ENCODE data around the gene SLC37A2. TPM values are rescaled to one million over a fixed set of nuclear protein-coding genes. Genes with fewer than 3 reads are reported as not detected.

Gene SLC37A2
- total RNA-seq, 5 donors from 2014 or later (not counting 1 experiment from before 2014, with no cell fraction given), result 0.14 to 1.5 (median 1.1) TPM

- H3K4me3 ChIP-seq (ENCODE audit: control insufficient read depth in 1 of 2, extremely low read depth in 1 of 2, low read length in 1 of 2), result no peak overlapping the region
- Mint-ChIP-seq H3K4me3 (no peak overlapping the region), H3K36me3 (peaks cover 5% of the 10 kb centered on the region), H3K9me3 (peaks cover 0 to 2% (median 0%) of the 10 kb centered on the region in 3 donors), H3K27me3 (peaks cover 2 to 6% of the 10 kb centered on the region in 2 donors), H3K27ac (no peak overlapping the region), H3K4me1 (no peaks in the 10 kb centered on the region)
- WGBS (ENCODE audit: insufficient coverage), result no CpG with 5 or more reads among the region's 5 CpGs
- H3K27ac ChIP-seq (ENCODE audit: low read length), result no peak overlapping the region
- H3K4me1 ChIP-seq (ENCODE audit: control insufficient read depth in 1 of 2, extremely low read depth in 1 of 2, insufficient read depth in 2 of 2, low read length in 2 of 2), result no peaks in the 10 kb centered on the region
- ChIA-PET POLR2A (no interaction called here), CTCF (no interaction called here)
- DNase-seq (no peak), ATAC-seq (replicated peaks in 1 of 4) (no peak)
- no peaks in the 10 kb centered on the region for H3K36me3 ChIP-seq (ENCODE audit: control insufficient read depth in 2 of 2, extremely low read depth in 1 of 2, insufficient read depth in 1 of 2, low read length in 1 of 2)
- no peaks in the 10 kb centered on the region for H3K9me3 ChIP-seq
- peaks cover 0 to 4% of the 10 kb centered on the region in 2 experiments for H3K27me3 ChIP-seq (replicated peaks in 1 of 2; ENCODE audit: control insufficient read depth in 2 of 2, extremely low read depth in 1 of 2, insufficient read depth in 2 of 2, low read length in 1 of 2)
Observed at GRCh38 chr11:125056931-125057692, 6.0 kb upstream of the SLC37A2 start.

GRCh38 chr11:125057693-125058016, 5.5 kb upstream of the SLC37A2 start:
- Mint-ChIP-seq H3K9me3 (peaks cover 0 to 2% (median 0%) of the 10 kb centered on the region in 3 donors), H3K36me3 (peaks cover 2% of the 10 kb centered on the region), H3K27me3 (peaks cover 6 to 11% of the 10 kb centered on the region in 2 donors), H3K4me1 (peaks cover 0 to 2% (median 2%) of the 10 kb centered on the region in 3 donors), H3K4me3 (no peak overlapping the region), H3K27ac (no peak overlapping the region)
- WGBS (ENCODE audit: insufficient coverage), result 97% methylated on average over 3 of the region's 5 CpGs
- no peak for DNase-seq
- ChIA-PET POLR2A (no interaction called here), CTCF (no interaction called here)
- H3K36me3 ChIP-seq (ENCODE audit: control insufficient read depth in 2 of 2, extremely low read depth in 1 of 2, insufficient read depth in 1 of 2, low read length in 1 of 2), result no peaks in the 10 kb centered on the region
- no peak for ATAC-seq (replicated peaks in 1 of 4)
- H3K27me3 ChIP-seq (replicated peaks in 1 of 2; ENCODE audit: control insufficient read depth in 2 of 2, extremely low read depth in 1 of 2, insufficient read depth in 2 of 2, low read length in 1 of 2), result peaks cover 3 to 6% of the 10 kb centered on the region in 2 experiments
- H3K9me3 ChIP-seq, result no peaks in the 10 kb centered on the region
- peaks cover 0 to 3% of the 10 kb centered on the region in 2 experiments for H3K4me1 ChIP-seq (ENCODE audit: control insufficient read depth in 1 of 2, extremely low read depth in 1 of 2, insufficient read depth in 2 of 2, low read length in 2 of 2)
- no peak overlapping the region for H3K4me3 ChIP-seq (ENCODE audit: control insufficient read depth in 1 of 2, extremely low read depth in 1 of 2, low read length in 1 of 2)
- H3K27ac ChIP-seq (ENCODE audit: low read length), result no peak overlapping the region

GRCh38 chr11:125061281-125061680, 1.8 kb upstream of the SLC37A2 start:
- peak overlapping the region in 2 of 3 donors; percentile 25 to 26 for H3K4me3 Mint-ChIP-seq
- WGBS (ENCODE audit: insufficient coverage), result 80% methylated on average over 4 of the region's 4 CpGs
- H3K27ac ChIP-seq (ENCODE audit: low read length), result no peak overlapping the region
- no peaks in the 10 kb centered on the region for H3K36me3 Mint-ChIP-seq
- H3K4me3 ChIP-seq (ENCODE audit: control insufficient read depth in 1 of 2, extremely low read depth in 1 of 2, low read length in 1 of 2), result no peak overlapping the region
- POLR2A ChIA-PET, result interaction anchor here in 1 of 2 donors (0.5 kb wide), 1 partner anchor 20 kb away, joined by 3 read pairs; no protein-coding TSS in a partner anchor
- peaks cover 5 to 15% (median 7%) of the 10 kb centered on the region in 3 donors for H3K4me1 Mint-ChIP-seq
- no peaks in the 10 kb centered on the region for H3K9me3 Mint-ChIP-seq
- H3K27me3 Mint-ChIP-seq, result peaks cover 26 to 38% of the 10 kb centered on the region in 2 donors
- H3K27me3 ChIP-seq (replicated peaks in 1 of 2; ENCODE audit: control insufficient read depth in 2 of 2, extremely low read depth in 1 of 2, insufficient read depth in 2 of 2, low read length in 1 of 2), result peaks cover 6 to 19% of the 10 kb centered on the region in 2 experiments
- ATAC-seq (replicated peaks in 1 of 4) (no peak), DNase-seq (peak in 1 of 35 experiments; percentile 9)
- CTCF ChIA-PET, result no interaction called here
- H3K4me1 ChIP-seq (ENCODE audit: control insufficient read depth in 1 of 2, extremely low read depth in 1 of 2, insufficient read depth in 2 of 2, low read length in 2 of 2), result peaks cover 0 to 16% of the 10 kb centered on the region in 2 experiments
- no peak overlapping the region for H3K27ac Mint-ChIP-seq
- H3K36me3 ChIP-seq (ENCODE audit: control insufficient read depth in 2 of 2, extremely low read depth in 1 of 2, insufficient read depth in 1 of 2, low read length in 1 of 2), result no peaks in the 10 kb centered on the region
- no peaks in the 10 kb centered on the region for H3K9me3 ChIP-seq

GRCh38 chr11:125062218-125062930, 731 bp upstream of the SLC37A2 start:
- peak overlapping the region; percentile 64 to 65 for H3K4me3 ChIP-seq (ENCODE audit: control insufficient read depth in 1 of 2, extremely low read depth in 1 of 2, low read length in 1 of 2)
- DNase-seq, result no peak
- WGBS (ENCODE audit: insufficient coverage), result 0% methylated on average over 2 of the region's 19 CpGs
- CTCF ChIA-PET, result no interaction called here
- Mint-ChIP-seq H3K4me3 (peak overlapping the region; percentile 81 to 84 (median 82)), H3K9me3 (no peaks in the 10 kb centered on the region), H3K27me3 (peaks cover 31 to 41% of the 10 kb centered on the region in 2 donors), H3K36me3 (no peaks in the 10 kb centered on the region), H3K4me1 (peaks cover 5 to 15% (median 7%) of the 10 kb centered on the region in 3 donors), H3K27ac (no peak overlapping the region)
- H3K27ac ChIP-seq (ENCODE audit: low read length), result no peak overlapping the region
- no peaks in the 10 kb centered on the region for H3K9me3 ChIP-seq
- peak in 2 of 4 experiments; percentile 20 to 21 for ATAC-seq (replicated peaks in 1 of 4)
- no peaks in the 10 kb centered on the region for H3K36me3 ChIP-seq (ENCODE audit: control insufficient read depth in 2 of 2, extremely low read depth in 1 of 2, insufficient read depth in 1 of 2, low read length in 1 of 2)
- peaks cover 0 to 16% of the 10 kb centered on the region in 2 experiments for H3K4me1 ChIP-seq (ENCODE audit: control insufficient read depth in 1 of 2, extremely low read depth in 1 of 2, insufficient read depth in 2 of 2, low read length in 2 of 2)
- peaks cover 6 to 22% of the 10 kb centered on the region in 2 experiments for H3K27me3 ChIP-seq (replicated peaks in 1 of 2; ENCODE audit: control insufficient read depth in 2 of 2, extremely low read depth in 1 of 2, insufficient read depth in 2 of 2, low read length in 1 of 2)
- POLR2A ChIA-PET, result no interaction called here

GRCh38 chr11:125063429-125064043, 431 bp downstream of the SLC37A2 start:
- Histone ChIP-seq H3K4me1 (ENCODE audit: control insufficient read depth in 1 of 2, extremely low read depth in 1 of 2, insufficient read depth in 2 of 2, low read length in 2 of 2) (peaks cover 0 to 16% of the 10 kb centered on the region in 2 experiments), H3K36me3 (ENCODE audit: control insufficient read depth in 2 of 2, extremely low read depth in 1 of 2, insufficient read depth in 1 of 2, low read length in 1 of 2) (no peaks in the 10 kb centered on the region), H3K27ac (ENCODE audit: low read length) (no peak overlapping the region), H3K4me3 (ENCODE audit: control insufficient read depth in 1 of 2, extremely low read depth in 1 of 2, low read length in 1 of 2) (peak overlapping the region; percentile 44 to 65), H3K9me3 (no peaks in the 10 kb centered on the region), H3K27me3 (replicated peaks in 1 of 2; ENCODE audit: control insufficient read depth in 2 of 2, extremely low read depth in 1 of 2, insufficient read depth in 2 of 2, low read length in 1 of 2) (peaks cover 6 to 22% of the 10 kb centered on the region in 2 experiments)
- Mint-ChIP-seq H3K9me3 (no peaks in the 10 kb centered on the region), H3K4me1 (peaks cover 5 to 15% (median 7%) of the 10 kb centered on the region in 3 donors), H3K36me3 (no peaks in the 10 kb centered on the region), H3K27ac (no peak overlapping the region), H3K27me3 (peaks cover 40 to 49% of the 10 kb centered on the region in 2 donors), H3K4me3 (peak overlapping the region; percentile 63 to 84 (median 82))
- CTCF ChIA-PET, result no interaction called here
- ATAC-seq (replicated peaks in 1 of 4) (peak in 3 of 4 experiments; percentile 22 to 30 (median 29)), DNase-seq (peak in 4 of 35 experiments; percentile 0 to 14 (median 9))
- POLR2A ChIA-PET, result no interaction called here
- 10% methylated on average over 30 of the region's 38 CpGs for WGBS (ENCODE audit: insufficient coverage)

GRCh38 chr11:125064070-125064469, 965 bp downstream of the SLC37A2 start:
- H3K27ac Mint-ChIP-seq, result no peak overlapping the region
- ATAC-seq (replicated peaks in 1 of 4) (no peak), DNase-seq (no peak)
- Histone ChIP-seq H3K9me3 (no peaks in the 10 kb centered on the region), H3K27ac (ENCODE audit: low read length) (no peak overlapping the region), H3K27me3 (replicated peaks in 1 of 2; ENCODE audit: control insufficient read depth in 2 of 2, extremely low read depth in 1 of 2, insufficient read depth in 2 of 2, low read length in 1 of 2) (peaks cover 6 to 22% of the 10 kb centered on the region in 2 experiments), H3K4me1 (ENCODE audit: control insufficient read depth in 1 of 2, extremely low read depth in 1 of 2, insufficient read depth in 2 of 2, low read length in 2 of 2) (peaks cover 0 to 16% of the 10 kb centered on the region in 2 experiments), H3K4me3 (ENCODE audit: control insufficient read depth in 1 of 2, extremely low read depth in 1 of 2, low read length in 1 of 2) (peak overlapping the region; percentile 44 to 65), H3K36me3 (ENCODE audit: control insufficient read depth in 2 of 2, extremely low read depth in 1 of 2, insufficient read depth in 1 of 2, low read length in 1 of 2) (no peaks in the 10 kb centered on the region)
- POLR2A ChIA-PET, result no interaction called here
- peak overlapping the region; percentile 63 to 82 (median 63) for H3K4me3 Mint-ChIP-seq
- peaks cover 5 to 15% (median 7%) of the 10 kb centered on the region in 3 donors for H3K4me1 Mint-ChIP-seq
- H3K9me3 Mint-ChIP-seq, result no peaks in the 10 kb centered on the region
- no CpG with 5 or more reads among the region's 7 CpGs for WGBS (ENCODE audit: insufficient coverage)
- H3K27me3 Mint-ChIP-seq, result peaks cover 41 to 53% of the 10 kb centered on the region in 2 donors
- no peaks in the 10 kb centered on the region for H3K36me3 Mint-ChIP-seq
- CTCF ChIA-PET, result no interaction called here

Measured in T-cell (primary cell).